HG03558 (cell line): ENCODE measurements around the gene CNOT6.
A peak's percentile ranks its signal among the peaks of the same experiment; 100 is the strongest.
"Not testable (repeated sequence)": the region's sequence is repeated elsewhere in the genome, so short reads cannot be mapped to it uniquely, and the experiment has no call there.

ENCODE experiments used
- ATAC-seq: cut with Tn5 transposase; IDR thresholded peaks from one replicate; pipeline ENCODE4 v1.9.1; 2021; ENCODE audit warnings: moderate number of reproducible peaks; ENCODE audit not compliant: unreplicated experiment; ENCODE audit errors: extremely low read depth

CNOT6 gene

DNA sequence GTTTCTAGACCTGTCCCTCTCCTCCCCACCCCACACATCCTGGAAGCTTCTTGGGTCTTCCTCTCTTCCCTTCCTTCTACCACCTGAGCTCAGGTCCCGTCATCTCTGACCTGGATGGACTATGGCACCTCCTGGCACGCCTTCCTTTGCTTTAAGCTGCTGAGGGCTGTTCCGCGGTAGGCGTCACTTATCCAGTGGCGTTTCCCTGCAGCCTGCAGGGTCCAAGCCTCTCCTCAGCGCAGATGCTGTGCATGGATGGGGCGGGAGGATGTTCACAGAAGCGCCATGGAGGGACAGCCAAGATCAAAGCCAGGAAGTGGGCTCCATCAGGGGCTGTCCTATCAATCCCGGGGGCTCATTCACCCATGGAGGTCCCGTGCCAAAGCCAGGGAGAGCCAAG, 23.8 kb upstream of the CNOT6 start:
- ATAC-seq = no peak

DNA sequence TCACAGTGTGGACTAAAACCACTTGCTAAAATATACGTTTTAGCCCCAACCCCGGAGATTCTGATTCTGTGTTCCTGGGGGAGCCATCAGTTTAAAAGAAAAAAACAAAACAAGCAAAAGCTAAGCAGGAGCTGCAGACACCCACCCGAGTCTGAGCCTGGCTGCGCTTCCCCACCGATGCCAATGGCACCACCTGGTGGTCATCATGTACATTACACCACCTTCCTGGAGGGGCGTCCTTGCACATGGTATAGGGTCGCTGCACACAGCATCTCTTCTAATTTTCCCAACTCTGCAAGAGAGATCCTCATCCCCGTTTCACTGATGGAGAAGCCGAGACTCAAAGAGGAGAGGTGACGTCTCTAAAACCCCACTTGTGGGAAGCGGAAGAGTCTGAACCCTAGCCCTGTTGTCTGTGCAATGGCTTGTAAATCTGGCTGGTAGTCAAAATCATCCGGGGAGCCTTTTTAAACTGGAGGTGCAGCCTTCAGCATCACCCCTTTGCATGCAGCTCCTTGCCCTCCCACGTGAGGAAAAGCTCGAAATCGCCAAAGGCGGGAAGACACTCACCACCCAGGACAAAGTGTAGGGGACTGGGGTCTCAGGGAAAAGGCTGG, 23.1 kb upstream of the CNOT6 start:
- no peak for ATAC-seq

DNA sequence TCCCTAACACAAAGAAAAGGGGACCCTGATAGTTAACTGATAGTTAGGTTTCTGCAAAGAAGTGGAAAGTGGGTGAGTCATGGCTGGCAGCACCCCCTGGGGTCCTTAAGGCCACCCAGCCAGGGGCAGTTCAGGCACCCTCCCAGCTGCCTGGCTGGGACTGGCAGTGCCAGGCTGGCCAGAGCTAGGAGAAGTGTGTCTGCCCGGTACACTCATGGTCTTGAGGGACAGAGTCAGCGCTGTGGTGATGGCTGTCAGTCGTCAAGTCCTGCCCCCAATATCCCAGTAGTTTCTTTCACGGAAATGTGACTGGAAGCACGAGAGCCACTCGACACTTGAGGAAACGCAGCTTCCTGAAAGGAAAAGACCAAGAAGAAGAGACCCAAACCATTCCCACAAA, 22.3 kb upstream of the CNOT6 start:
- no peak for ATAC-seq

DNA sequence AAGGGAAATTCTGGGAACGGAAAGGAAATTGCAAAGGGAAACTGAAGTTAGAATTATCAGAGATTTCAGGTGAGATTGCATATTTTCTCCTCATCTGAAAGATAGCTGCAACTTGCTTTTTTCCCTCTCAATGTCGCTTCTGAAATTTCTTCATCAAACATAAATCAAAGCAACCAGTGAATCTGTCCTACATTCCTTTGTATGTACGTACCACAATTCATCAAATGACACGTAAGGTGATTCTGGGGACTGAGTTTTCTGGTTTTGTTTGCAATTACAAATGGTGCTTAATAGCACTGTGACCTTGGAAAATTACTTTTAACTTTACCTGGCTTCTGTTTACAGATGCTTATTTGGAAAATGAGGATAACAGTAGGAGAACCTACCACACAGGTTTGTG, 21.9 kb upstream of the CNOT6 start:
- no peak for ATAC-seq

DNA sequence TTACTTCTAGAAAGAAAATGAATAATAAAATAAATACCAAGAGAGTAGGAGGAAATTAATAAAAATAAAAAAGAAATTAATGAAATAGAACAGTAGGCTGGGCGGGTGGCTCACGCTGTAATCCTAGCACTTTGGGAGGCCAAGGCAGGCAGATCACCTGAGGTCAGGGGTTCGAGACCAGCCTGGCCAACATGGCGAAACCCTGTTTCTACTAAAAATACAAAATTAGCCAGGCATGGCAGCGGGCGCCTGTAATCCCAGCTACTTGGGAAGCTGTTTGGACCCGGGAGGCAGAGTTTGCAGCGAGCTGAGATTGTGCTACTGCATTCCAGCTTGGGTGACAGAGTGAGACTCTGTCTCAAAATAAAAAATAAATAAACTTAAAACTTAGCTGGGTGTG, 20.8 kb upstream of the CNOT6 start:
- ATAC-seq = not testable (repeated sequence)

DNA sequence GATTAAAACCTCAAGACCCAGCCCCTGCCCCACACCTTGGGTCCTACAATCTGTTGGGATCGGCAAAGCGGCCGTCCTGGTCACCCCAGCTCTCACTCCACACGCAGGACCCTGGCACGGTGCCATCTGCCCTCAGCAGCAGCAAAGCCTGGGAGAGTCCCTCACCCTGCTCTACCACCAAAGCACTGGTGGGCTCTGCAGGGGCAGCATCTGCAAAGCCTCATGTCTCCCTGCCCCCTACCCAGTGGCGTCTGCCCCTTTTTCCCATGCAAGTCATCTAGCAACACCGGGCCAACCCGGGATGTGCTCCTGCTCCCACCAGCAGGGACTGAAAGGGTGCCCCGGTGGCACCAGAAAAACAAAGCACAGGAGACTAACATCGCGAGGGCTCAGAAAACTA, 19.6 kb upstream of the CNOT6 start:
- no peak for ATAC-seq

DNA sequence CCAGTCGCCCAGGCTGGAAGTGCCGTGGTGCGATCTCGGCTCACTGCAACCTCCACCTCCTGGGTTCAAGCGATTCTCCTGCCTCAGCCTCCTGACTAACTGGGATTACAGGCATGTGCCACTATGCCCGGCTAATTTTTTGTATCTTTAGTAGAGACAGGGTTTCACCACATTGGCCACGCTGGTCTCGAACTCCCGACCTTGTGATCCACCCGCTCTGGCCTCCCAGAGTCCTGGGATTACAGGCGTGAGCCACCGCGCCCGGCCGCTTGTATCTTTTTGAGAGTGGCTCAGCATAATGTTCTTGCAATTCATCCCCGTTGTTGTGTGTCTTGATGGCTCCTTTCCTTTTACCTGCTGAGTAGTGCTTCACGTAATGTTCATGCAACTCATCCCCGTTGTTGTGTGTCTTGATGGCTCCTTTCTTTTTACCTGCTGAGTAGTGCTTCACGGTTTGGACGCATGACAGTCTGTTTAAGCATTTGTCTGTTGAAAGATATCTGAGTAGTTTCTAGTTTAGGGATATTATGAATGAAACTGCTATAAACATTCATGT, 18.1 kb upstream of the CNOT6 start:
- ATAC-seq = not testable (repeated sequence)

DNA sequence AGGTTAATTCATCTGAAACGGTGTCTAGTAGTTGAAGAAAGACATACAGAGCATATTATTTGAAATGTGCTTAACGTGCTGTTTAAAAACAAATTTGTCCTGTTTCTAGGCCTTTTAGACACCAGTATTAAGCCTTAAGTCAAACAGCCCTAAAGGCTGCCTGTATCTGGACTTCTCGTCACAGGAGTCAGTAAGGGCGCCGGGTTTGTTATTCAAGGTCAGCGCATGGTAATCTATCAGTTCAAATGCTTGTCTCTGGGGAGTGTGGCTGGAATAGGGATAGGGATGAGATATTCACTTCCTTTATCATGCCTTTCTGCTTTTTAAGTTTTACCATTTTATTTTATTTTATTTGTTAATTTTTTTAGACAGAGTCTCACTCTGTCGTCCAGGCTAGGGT, 9.4 kb upstream of the CNOT6 start:
- no peak for ATAC-seq

DNA sequence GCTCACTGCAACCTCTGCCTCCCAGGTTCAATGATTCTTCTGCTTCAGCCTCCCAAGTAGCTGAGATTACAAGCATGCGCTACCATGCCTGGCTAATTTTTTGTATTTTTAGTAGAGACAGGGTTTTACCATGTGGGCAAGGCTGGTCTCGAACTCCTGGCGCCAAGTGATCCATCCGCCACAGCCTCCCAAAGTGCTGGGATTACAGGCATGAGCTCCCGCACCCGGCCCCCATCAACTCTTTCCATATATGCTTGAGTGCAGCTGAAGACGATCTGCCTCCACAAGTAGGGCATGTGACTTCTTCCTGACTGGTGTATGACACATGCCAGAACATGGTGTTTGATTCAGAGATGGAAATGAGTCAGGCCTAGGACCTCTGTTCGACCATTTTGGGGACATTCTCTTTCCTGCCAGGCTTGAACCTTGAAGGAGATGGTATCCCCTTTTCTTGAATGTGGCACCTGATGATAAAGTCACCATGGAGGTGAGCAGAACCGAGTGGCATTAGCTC, 7.5 kb upstream of the CNOT6 start:
- no peak for ATAC-seq

DNA sequence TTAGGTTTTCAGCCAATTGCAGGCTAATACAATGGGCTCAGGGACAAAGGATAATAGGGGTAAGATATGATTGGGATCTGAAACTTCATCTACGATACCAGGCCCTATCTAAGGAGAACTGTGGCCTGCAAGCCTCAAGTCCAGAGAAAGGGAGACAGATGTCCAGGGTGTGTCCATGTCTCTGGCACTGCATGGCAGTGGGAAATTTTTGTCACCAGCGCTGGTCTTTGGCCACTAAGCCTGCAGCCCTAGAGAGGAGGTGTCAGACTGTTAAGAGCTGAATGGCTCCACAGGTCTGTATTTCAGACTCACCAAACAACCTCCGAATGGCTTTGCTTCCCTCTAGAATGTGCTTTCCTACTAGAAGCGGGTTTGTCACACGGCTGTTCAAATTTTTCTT, 6.6 kb upstream of the CNOT6 start:
- ATAC-seq = no peak

DNA sequence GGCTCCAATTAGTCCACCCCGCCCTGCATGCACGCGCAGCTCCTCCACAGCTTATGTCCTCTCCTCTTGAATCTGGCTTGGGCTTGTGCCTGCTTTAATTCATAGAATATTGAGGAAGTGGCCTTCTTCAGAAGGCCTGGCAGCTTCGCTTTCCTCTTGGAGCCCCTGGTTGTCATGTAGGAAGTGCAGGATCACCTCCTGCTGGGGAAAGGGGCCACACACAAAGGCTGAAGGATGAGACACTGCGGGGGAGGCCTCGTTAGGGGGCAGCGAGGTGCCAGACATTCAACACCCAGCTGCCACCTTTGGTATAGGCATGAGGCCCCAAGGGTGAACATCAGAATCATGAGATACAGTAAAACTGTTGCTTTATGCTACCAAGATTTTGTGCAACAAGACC, 2.7 kb upstream of the CNOT6 start:
- no peak for ATAC-seq

DNA sequence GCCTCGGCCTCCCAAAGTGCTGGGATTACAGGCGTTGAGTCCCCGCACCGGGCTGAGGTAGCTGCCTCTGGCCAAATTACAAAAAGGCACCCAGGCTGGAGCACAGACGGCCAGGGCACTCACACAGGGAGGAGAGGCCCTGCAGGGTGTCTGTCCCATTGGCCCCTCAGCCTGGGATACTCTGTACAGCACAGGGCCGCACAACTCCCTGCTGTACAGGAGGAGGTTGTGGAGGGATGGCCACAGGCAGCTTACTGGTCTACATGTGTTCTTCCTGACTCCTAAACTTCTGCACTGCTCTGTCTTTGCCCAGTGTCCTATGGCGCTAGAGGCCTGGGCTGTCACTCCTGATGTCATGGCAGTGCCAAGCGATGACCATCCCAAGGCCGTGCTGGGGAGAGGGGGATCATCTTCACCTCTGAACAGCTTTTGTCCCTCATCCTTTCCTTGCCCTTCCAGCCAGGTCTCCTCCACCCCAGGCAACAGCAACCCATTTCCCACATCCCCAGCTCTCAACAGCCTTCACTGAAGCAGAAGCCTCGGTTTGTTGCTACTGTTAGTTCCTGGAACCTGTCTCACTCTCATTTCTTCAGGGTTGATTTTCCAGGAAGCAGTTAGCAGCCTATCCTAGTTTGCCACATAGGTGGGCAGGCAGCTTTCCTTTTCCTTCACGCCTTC, 1.8 kb upstream of the CNOT6 start:
- no peak for ATAC-seq

DNA sequence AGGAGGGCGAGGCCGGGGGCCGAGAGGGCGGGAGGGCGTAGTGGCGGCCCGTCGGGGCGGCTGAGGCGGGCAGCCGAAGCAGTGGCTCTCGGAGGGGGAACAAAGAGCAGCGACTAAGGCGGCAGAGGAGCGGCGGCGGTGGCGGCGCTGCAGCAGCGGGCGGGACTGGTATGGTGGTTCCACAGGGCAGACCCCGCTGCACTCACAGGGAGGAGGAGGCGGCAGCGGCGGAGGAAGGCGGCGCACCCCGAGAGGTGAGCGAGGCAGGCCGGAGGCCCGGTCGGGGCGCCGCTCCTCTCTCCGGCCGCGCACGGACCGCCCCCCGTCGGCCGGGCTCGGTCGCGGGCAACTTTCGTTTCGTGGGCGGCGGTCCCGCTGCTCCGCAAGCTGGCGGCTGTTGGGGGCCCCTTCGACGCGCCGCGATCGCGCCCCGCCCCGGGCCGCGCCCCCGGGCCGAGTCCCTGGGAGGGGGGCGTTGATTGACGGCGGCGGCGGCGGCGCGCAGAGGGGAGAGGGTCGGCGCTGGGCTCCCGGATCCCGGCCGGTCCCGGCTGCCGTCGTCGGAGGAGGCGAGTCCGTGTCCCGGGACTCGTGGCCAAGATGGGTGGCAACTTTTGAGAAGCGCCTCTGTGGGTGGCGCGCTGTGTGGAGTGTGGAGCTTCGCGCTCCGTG, 467 bp downstream of the CNOT6 start:
- ATAC-seq = peak; percentile 19

DNA sequence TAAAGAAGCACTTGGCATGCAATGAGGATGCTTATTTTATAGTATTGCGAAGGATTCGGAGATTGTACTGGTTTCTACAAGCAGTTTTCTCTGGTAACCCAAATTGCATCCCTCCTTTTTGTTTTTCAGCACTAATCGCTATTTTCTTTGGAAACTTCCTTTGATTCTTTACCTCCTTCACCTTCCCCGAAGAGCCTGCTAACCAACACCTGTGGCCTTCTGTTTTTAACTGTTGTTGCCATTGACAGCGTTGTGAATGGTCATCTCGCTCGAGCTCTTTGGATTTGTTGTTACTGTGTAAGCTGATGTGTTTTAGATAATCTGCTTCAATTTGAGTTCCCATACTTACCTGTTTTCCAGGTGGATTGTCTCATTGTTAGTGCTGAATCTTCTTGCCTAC, 1.1 kb downstream of the CNOT6 start:
- ATAC-seq = no peak

DNA sequence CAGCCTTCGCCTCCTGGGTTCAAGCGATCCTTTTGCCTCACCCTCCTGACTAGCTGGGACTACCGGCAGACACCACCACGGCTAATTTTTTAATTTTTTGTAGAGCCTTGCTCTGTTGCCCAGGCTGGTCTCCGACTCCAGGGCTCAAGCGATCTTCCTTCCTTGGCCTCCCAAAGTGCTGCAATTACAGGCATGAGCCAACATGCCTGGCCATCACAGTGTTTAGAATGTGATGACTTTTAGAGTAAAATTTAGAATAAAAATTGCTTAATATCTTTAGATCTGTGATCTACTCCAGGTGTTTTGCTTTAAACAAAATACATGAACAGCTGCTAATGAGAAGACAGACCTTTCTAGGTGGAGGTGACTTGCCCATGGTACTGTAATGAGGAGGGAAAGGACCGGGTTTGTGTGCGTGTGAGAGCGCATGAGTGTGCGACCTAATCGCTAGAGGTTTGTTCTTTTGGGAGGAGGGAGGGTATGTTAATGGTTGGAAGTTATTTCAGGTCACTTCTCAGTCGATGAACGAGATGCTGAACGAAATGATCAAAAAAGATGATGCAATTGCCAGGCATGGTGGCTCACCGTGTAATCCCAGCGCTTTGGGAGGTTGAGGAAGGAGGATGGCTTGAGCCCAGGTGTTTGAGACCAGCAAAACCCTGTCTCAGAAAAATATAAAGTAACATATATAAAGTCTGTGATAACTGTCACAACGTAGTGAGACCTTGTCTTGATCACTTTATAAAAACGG, 2.0 kb downstream of the CNOT6 start:
- ATAC-seq = no peak

DNA sequence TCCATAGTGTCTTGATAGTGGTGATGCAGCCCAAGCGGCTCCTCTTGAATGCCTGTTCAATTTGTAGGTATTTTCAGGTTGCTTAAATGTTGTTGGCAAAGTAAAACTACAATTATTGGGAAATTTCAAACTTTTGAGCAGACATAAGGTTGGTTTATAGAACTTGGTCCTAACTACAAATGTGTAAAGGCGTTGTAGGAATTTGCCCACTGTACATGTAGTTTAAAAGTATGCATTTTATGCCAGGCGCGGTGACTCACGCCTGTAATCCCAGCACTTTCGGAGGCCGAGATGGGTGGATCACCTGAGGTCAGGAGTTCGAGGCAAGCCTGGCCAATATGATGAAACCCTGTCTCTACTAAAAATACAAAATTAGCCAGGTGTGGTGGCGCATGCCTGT, 2.6 kb downstream of the CNOT6 start:
- not testable (repeated sequence) for ATAC-seq

DNA sequence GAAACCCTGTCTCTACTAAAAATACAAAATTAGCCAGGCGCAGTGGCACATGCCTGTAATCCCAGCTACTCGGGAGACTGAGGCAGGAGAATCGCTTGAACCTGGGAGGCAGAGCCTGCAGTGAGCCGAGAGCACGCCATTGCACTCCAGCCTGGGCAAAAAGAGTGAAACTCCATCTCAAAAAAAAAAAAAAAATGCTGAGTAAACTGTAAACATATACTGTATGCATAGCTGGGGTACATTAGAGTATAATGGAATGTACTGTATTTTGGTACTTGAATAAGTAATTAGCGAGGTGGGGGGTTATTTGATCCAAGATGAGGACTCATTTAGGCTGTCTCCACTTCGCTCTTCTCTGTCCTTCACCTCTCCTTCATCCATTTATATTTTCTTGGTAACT, 3.7 kb downstream of the CNOT6 start:
- not testable (repeated sequence) for ATAC-seq

DNA sequence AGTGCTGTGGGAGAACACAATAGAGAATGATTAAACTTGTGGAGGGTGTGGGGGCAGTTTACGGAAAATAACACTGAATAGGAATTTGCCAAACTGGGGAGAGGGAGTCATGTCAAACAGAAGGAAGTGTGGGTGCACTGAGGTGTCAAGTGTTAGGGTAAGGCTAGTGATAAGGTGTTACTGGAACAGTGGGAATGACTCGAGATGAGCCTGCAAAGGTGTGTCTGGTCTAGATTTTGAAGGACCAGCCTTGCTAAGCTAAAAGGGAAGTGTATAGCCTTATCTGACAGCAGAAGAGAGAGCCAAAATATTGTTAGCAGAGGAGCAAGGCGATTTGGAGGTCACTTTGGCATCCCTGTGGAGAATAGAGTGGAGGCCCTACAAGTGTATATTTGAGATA, 4.2 kb downstream of the CNOT6 start:
- ATAC-seq = no peak

DNA sequence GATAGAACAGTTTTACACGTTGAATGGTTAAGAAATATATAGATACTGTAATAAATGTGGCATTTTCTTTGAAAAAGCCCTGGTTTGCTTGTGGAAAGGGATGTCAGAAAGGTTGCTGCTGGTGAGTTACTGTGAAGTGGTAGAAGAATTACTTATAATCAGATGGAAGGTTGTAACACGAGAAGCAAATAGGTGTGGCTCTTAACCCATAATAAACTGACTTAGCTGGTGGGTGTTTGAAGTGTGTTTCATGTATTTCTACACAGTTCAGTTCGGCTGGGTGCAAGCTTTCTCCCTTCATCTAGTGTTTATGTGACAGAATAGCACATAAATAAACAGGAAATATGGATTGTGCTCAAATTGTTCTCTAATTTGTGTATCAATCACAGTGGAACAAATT, 5.5 kb downstream of the CNOT6 start:
- ATAC-seq = no peak

DNA sequence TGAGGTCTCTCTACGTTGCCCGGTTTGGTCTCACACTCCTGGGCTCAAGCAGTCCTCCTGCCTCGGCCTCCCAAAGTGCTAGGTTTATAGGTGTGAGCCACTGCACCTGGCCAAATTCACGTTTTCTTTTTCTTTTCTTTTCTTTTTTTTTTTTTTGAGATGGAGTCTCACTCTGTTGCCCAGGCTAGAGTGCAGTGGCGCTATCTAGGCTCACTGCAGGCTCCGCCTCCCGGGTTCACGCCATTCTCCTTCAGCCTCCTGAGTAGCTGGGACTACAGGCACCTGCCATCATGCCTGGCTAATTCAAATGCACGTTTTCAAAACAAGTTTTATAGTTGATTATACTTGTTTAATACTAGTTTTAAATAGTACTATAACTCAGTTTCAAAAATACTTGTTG, 6.1 kb downstream of the CNOT6 start:
- ATAC-seq = not testable (repeated sequence)

DNA sequence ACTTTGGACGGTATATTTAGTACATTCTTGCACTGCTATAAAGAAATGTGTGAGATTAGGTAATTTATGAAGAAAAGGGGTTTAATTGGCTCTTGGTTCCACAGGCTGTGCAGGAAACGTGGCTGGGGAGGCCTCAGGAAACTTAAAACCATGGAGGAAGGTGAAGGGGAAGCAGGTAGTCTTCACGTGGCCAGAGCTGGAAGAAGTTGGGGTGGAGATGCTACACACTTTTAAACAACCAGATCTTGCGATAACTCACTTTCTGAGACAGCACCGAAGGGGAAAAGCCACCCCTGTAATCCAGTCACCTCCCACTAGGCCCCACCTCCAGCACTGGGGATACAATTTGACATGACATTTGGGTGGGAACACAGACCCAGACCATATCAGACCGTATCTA, 13.5 kb downstream of the CNOT6 start:
- no peak for ATAC-seq
